WTC11 (cell line): ENCODE data around the gene NOP10. TPM values are rescaled to one million over a fixed set of nuclear protein-coding genes. Genes with fewer than 3 reads are reported as not detected.

Experiments used
- ATAC-seq: fragments of 200-7000 bp; cut with Tn5 transposase; 2 replicates; pipeline ENCODE4 v1.10.0; 2021; ENCODE audit warnings: mild to moderate bottlenecking, moderate library complexity
- CTCF ChIA-PET: fragments of 300-600 bp; sonication (Branson Sonifier 250); formaldehyde crosslinking; loops from one replicate; lab custom pipeline; 2021; ENCODE audit warnings: antibody characterized with exemption; lab: Charles Lee
- POLR2A ChIA-PET: fragments of 350-600 bp; sonication (Branson Sonifier 250); formaldehyde crosslinking; loops from one replicate; lab custom pipeline; 2021; ENCODE audit warnings: antibody characterized with exemption; lab: Charles Lee
- DNase-seq: peaks from one replicate; pipeline ENCODE4 v3.0.0; 2021; ENCODE audit warnings: low spot score
- H3K27ac Mint-ChIP-seq: 2 replicates; pipeline ENCODE4 v1.8.0; 2021; ENCODE audit warnings: mixed read lengths
- H3K27me3 Mint-ChIP-seq: 2 replicates; pipeline ENCODE4 v1.8.0; 2021; ENCODE audit warnings: low read depth, mild to moderate bottlenecking, moderate library complexity, mixed read lengths
- H3K36me3 Mint-ChIP-seq: 2 replicates; pipeline ENCODE4 v1.8.0; 2021; ENCODE audit warnings: mixed read lengths
- H3K4me1 Mint-ChIP-seq: 2 replicates; pipeline ENCODE4 v1.8.0; 2022; ENCODE audit warnings: mixed read lengths
- H3K4me3 Mint-ChIP-seq: 2 replicates; pipeline ENCODE4 v1.8.0; 2021; ENCODE audit warnings: mild to moderate bottlenecking, moderate library complexity, mixed read lengths
- H3K9me3 Mint-ChIP-seq: 2 replicates; pipeline ENCODE4 v1.8.0; 2021; ENCODE audit warnings: mixed read lengths
- ATF1 ChIP-seq: sonication (generic); formaldehyde crosslinking; IDR thresholded peaks from 2 replicates; pipeline ENCODE4 v1.8.1; 2023; ENCODE audit warnings: mild to moderate bottlenecking, moderate library complexity, missing genetic modification reagents
- EMX1 ChIP-seq: fragments of 250-450 bp; sonication (Bioruptor Pico); IDR thresholded peaks from 2 replicates; pipeline ENCODE4 v1.8.0; 2021; ENCODE audit warnings: mild to moderate bottlenecking
- ESRRA ChIP-seq: sonication (generic); formaldehyde crosslinking; IDR thresholded peaks from 2 replicates; pipeline ENCODE4 v1.8.1; 2022; ENCODE audit warnings: mild to moderate bottlenecking, missing genetic modification reagents, borderline replicate concordance
- JAZF1 ChIP-seq: fragments of 250-450 bp; sonication (Bioruptor Pico); IDR thresholded peaks from 2 replicates; pipeline ENCODE4 v1.9.0; 2021; ENCODE audit warnings: moderate library complexity, mild to moderate bottlenecking, inconsistent platforms
- KAT7 ChIP-seq: sonication (generic); formaldehyde crosslinking; IDR thresholded peaks from 2 replicates; pipeline ENCODE4 v1.8.1; 2023; ENCODE audit warnings: missing genetic modification reagents, mild to moderate bottlenecking, borderline replicate concordance
- NFE2L1 ChIP-seq: sonication (generic); formaldehyde crosslinking; IDR thresholded peaks from 2 replicates; pipeline ENCODE4 v1.8.1; 2023; ENCODE audit warnings: missing genetic modification reagents
- TCF7 ChIP-seq: sonication (generic); formaldehyde crosslinking; IDR thresholded peaks from 2 replicates; pipeline ENCODE4 v1.8.0; 2022; ENCODE audit warnings: mild to moderate bottlenecking, low read depth, missing genetic modification reagents, moderate library complexity
- ZNF219 ChIP-seq: sonication (generic); formaldehyde crosslinking; IDR thresholded peaks from 2 replicates; pipeline ENCODE4 v1.8.0; 2023; ENCODE audit warnings: missing genetic modification reagents, mild to moderate bottlenecking, borderline replicate concordance
- ZNF423 ChIP-seq: fragments of 250-450 bp; sonication (Bioruptor Pico); IDR thresholded peaks from 2 replicates; pipeline ENCODE4 v2.1.2; 2022; ENCODE audit warnings: mild to moderate bottlenecking, moderate library complexity
- total RNA-seq: library from RNA; stranded (reverse); gene quantifications from 3 replicates; pipeline ENCODE4 v1.2.3, GENCODE V29; 2021
- TF ChIP-seq, protein P1 (sequence below): sonication (generic); formaldehyde crosslinking; IDR thresholded peaks from 2 replicates; pipeline ENCODE4 v1.8.1; 2023; ENCODE audit warnings: mild to moderate bottlenecking, missing genetic modification reagents, moderate library complexity
- TF ChIP-seq, protein P2 (sequence below): fragments of 250-450 bp; sonication (Bioruptor Pico); IDR thresholded peaks from 2 replicates; pipeline ENCODE4 v1.9.0; 2021; ENCODE audit warnings: mild to moderate bottlenecking
- TF ChIP-seq, protein P3 (sequence below): sonication (generic); formaldehyde crosslinking; IDR thresholded peaks from 2 replicates; pipeline ENCODE4 v1.8.1; 2023; ENCODE audit warnings: mild to moderate bottlenecking, missing genetic modification reagents, moderate library complexity
- TF ChIP-seq, protein P4 (sequence below): sonication (generic); formaldehyde crosslinking; IDR thresholded peaks from 2 replicates; pipeline ENCODE4 v1.8.0; 2023; ENCODE audit warnings: missing genetic modification reagents, mild to moderate bottlenecking, borderline replicate concordance
- TF ChIP-seq, protein P5 (sequence below): sonication (generic); formaldehyde crosslinking; IDR thresholded peaks from 2 replicates; pipeline ENCODE4 v1.8.1; 2023; ENCODE audit warnings: mild to moderate bottlenecking, missing genetic modification reagents, borderline replicate concordance

NOP10 gene
- total RNA-seq, 1 experiment from 2014 or later, result 220 TPM

DNA sequence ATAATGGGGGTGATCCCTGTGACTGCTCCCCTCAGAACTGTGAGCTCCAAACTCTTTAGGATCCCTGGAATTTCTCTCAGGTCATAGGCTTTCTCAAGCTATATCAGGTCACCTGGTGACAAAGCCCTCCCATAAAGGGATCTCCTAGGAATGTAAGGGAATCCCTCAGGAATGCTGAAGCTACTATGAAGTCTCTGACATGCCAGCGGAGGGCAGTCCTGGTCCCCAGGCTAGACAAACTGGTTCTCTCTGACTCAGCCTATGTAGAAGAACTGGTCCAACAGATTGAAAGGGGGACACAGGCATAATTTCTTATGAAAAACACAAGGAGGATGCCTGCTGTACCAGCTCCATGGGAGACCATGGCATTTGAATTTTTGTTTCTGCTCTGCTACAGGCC, 17.4 kb upstream of the NOP10 start:
- no peak overlapping the region for H3K4me3 Mint-ChIP-seq
- peaks cover under 1% of the 10 kb centered on the region for H3K4me1 Mint-ChIP-seq
- peak overlapping the region; percentile 72; the same call in 1 of the 2 replicates for H3K27ac Mint-ChIP-seq
- H3K27me3 Mint-ChIP-seq, result no peaks in the 10 kb centered on the region; the same call in 1 of the 2 replicates
- no peaks in the 10 kb centered on the region for H3K9me3 Mint-ChIP-seq
- no peak for TF ChIP-seq KAT7 (CRISPR knock-in tag)
- TF ChIP-seq, protein P1, sequence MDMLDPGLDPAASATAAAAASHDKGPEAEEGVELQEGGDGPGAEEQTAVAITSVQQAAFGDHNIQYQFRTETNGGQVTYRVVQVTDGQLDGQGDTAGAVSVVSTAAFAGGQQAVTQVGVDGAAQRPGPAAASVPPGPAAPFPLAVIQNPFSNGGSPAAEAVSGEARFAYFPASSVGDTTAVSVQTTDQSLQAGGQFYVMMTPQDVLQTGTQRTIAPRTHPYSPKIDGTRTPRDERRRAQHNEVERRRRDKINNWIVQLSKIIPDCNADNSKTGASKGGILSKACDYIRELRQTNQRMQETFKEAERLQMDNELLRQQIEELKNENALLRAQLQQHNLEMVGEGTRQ (CRISPR knock-in tag), result no peak
- CTCF ChIA-PET, result interaction anchor here (0.7 to 1.9 kb wide), 6 partner anchors 17 to 250 kb away, joined by 3 to 6 read pairs (median 4); partner anchors contain the start of genes GOLGA8B, NOP10, NUTM1 and SLC12A6
- ATAC-seq (peak; percentile 88), DNase-seq (peak; percentile 36)
- POLR2A ChIA-PET, result no interaction called here
- H3K36me3 Mint-ChIP-seq, result peaks cover 59% of the 10 kb centered on the region

GRCh38 chr15:34359416-34359815, 16.5 kb upstream of the NOP10 start:
- Mint-ChIP-seq H3K36me3 (peaks cover 59% of the 10 kb centered on the region), H3K9me3 (no peaks in the 10 kb centered on the region), H3K4me3 (no peak overlapping the region), H3K27me3 (no peaks in the 10 kb centered on the region; the same call in 1 of the 2 replicates), H3K27ac (no peak overlapping the region), H3K4me1 (no peaks in the 10 kb centered on the region)
- ChIA-PET CTCF (interaction anchor here (0.8 to 1.9 kb wide), 3 partner anchors 16 to 250 kb away, joined by 3 to 6 read pairs (median 3); partner anchors contain the start of genes NOP10 and NUTM1), POLR2A (no interaction called here)
- DNase-seq, result no peak
- TF ChIP-seq, protein P2, sequence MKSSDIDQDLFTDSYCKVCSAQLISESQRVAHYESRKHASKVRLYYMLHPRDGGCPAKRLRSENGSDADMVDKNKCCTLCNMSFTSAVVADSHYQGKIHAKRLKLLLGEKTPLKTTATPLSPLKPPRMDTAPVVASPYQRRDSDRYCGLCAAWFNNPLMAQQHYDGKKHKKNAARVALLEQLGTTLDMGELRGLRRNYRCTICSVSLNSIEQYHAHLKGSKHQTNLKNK (CRISPR knock-in tag), result no peak
- TF ChIP-seq ATF1 (CRISPR knock-in tag), result no peak
- TF ChIP-seq TCF7 (CRISPR knock-in tag), result no peak
- TF ChIP-seq EMX1 (CRISPR knock-in tag), result no peak
- TF ChIP-seq ZNF219 (CRISPR knock-in tag), result no peak
- TF ChIP-seq, protein P3, sequence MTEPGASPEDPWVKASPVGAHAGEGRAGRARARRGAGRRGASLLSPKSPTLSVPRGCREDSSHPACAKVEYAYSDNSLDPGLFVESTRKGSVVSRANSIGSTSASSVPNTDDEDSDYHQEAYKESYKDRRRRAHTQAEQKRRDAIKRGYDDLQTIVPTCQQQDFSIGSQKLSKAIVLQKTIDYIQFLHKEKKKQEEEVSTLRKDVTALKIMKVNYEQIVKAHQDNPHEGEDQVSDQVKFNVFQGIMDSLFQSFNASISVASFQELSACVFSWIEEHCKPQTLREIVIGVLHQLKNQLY (CRISPR knock-in tag), result no peak
- no peak for TF ChIP-seq NFE2L1
- no peak for TF ChIP-seq ESRRA (CRISPR knock-in tag)
- TF ChIP-seq ZNF423, result no peak
- TF ChIP-seq, protein P4, sequence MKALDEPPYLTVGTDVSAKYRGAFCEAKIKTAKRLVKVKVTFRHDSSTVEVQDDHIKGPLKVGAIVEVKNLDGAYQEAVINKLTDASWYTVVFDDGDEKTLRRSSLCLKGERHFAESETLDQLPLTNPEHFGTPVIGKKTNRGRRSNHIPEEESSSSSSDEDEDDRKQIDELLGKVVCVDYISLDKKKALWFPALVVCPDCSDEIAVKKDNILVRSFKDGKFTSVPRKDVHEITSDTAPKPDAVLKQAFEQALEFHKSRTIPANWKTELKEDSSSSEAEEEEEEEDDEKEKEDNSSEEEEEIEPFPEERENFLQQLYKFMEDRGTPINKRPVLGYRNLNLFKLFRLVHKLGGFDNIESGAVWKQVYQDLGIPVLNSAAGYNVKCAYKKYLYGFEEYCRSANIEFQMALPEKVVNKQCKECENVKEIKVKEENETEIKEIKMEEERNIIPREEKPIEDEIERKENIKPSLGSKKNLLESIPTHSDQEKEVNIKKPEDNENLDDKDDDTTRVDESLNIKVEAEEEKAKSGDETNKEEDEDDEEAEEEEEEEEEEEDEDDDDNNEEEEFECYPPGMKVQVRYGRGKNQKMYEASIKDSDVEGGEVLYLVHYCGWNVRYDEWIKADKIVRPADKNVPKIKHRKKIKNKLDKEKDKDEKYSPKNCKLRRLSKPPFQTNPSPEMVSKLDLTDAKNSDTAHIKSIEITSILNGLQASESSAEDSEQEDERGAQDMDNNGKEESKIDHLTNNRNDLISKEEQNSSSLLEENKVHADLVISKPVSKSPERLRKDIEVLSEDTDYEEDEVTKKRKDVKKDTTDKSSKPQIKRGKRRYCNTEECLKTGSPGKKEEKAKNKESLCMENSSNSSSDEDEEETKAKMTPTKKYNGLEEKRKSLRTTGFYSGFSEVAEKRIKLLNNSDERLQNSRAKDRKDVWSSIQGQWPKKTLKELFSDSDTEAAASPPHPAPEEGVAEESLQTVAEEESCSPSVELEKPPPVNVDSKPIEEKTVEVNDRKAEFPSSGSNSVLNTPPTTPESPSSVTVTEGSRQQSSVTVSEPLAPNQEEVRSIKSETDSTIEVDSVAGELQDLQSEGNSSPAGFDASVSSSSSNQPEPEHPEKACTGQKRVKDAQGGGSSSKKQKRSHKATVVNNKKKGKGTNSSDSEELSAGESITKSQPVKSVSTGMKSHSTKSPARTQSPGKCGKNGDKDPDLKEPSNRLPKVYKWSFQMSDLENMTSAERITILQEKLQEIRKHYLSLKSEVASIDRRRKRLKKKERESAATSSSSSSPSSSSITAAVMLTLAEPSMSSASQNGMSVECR (CRISPR knock-in tag), result no peak
- no peak for TF ChIP-seq JAZF1 (CRISPR knock-in tag)
- TF ChIP-seq, protein P5, sequence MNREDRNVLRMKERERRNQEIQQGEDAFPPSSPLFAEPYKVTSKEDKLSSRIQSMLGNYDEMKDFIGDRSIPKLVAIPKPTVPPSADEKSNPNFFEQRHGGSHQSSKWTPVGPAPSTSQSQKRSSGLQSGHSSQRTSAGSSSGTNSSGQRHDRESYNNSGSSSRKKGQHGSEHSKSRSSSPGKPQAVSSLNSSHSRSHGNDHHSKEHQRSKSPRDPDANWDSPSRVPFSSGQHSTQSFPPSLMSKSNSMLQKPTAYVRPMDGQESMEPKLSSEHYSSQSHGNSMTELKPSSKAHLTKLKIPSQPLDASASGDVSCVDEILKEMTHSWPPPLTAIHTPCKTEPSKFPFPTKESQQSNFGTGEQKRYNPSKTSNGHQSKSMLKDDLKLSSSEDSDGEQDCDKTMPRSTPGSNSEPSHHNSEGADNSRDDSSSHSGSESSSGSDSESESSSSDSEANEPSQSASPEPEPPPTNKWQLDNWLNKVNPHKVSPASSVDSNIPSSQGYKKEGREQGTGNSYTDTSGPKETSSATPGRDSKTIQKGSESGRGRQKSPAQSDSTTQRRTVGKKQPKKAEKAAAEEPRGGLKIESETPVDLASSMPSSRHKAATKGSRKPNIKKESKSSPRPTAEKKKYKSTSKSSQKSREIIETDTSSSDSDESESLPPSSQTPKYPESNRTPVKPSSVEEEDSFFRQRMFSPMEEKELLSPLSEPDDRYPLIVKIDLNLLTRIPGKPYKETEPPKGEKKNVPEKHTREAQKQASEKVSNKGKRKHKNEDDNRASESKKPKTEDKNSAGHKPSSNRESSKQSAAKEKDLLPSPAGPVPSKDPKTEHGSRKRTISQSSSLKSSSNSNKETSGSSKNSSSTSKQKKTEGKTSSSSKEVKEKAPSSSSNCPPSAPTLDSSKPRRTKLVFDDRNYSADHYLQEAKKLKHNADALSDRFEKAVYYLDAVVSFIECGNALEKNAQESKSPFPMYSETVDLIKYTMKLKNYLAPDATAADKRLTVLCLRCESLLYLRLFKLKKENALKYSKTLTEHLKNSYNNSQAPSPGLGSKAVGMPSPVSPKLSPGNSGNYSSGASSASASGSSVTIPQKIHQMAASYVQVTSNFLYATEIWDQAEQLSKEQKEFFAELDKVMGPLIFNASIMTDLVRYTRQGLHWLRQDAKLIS (CRISPR knock-in tag), result no peak
- ATAC-seq, result no peak
